Measurements from ENCODE around the gene C12orf43.

DNA sequence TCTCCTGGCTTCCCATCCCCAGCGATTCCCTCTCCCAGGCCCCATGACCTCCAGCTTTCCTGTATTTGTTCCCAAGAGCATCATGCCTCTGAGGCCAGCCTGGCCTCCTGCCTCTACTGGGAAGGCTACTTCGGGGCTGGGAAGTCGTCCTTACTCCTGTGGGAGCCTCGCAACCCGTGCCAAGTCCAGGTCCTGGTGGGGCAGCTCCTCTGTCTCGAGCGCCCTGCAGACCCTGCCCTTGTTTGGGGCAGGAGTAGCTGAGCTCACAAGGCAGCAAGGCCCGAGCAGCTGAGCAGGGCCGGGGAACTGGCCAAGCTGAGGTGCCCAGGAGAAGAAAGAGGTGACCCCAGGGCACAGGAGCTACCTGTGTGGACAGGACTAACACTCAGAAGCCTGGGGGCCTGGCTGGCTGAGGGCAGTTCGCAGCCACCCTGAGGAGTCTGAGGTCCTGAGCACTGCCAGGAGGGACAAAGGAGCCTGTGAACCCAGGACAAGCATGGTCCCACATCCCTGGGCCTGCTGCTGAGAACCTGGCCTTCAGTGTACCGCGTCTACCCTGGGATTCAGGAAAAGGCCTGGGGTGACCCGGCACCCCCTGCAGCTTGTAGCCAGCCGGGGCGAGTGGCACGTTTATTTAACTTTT lies 14.3 kb downstream of the C12orf43 start:
- TF ChIP-seq, protein P1, sequence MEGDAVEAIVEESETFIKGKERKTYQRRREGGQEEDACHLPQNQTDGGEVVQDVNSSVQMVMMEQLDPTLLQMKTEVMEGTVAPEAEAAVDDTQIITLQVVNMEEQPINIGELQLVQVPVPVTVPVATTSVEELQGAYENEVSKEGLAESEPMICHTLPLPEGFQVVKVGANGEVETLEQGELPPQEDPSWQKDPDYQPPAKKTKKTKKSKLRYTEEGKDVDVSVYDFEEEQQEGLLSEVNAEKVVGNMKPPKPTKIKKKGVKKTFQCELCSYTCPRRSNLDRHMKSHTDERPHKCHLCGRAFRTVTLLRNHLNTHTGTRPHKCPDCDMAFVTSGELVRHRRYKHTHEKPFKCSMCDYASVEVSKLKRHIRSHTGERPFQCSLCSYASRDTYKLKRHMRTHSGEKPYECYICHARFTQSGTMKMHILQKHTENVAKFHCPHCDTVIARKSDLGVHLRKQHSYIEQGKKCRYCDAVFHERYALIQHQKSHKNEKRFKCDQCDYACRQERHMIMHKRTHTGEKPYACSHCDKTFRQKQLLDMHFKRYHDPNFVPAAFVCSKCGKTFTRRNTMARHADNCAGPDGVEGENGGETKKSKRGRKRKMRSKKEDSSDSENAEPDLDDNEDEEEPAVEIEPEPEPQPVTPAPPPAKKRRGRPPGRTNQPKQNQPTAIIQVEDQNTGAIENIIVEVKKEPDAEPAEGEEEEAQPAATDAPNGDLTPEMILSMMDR (IDR thresholded peaks at IDR 0.05; ENCODE audit: low read length) = no peak
- no peak for TF ChIP-seq EZH2phosphoT487 (IDR thresholded peaks at IDR 0.05; ENCODE audit: low read length)
